GM12864 (cell line): ENCODE measurements around the gene MRPL1.

Source experiments
- DNase-seq: peaks from one replicate; pipeline ENCODE4 v3.0.0-alpha.2; 2011; ENCODE audit warnings: low read depth
- H3K4me3 ChIP-seq: 2 replicates; pipeline ENCODE4 v1.5.1; 2011; ENCODE audit warnings: mild to moderate bottlenecking, low read depth, low read length, control low read depth
- CTCF ChIP-seq: IDR thresholded peaks from 2 replicates; pipeline ENCODE4 v1.5.1; 2011; ENCODE audit warnings: low read depth, mild to moderate bottlenecking, moderate library complexity, low read length, control low read depth, inconsistent platforms; ENCODE audit errors: missing control alignments

The MRPL1 gene

GRCh38 chr4:77819404-77819842 is 43.2 kb upstream of the MRPL1 start:
- peak overlapping the region; percentile 74 for H3K4me3 ChIP-seq
- no peak for TF ChIP-seq CTCF
- no peak for DNase-seq

- DNase-seq = peak; percentile 62
- TF ChIP-seq CTCF = no peak
- peak overlapping the region; percentile 74 for H3K4me3 ChIP-seq
Measured at GRCh38 chr4:77819843-77820648, 42.6 kb upstream of the MRPL1 start.

- H3K4me3 ChIP-seq = peak overlapping the region; percentile 74
- DNase-seq = no peak
Measured at GRCh38 chr4:77820649-77821561, 41.7 kb upstream of the MRPL1 start.

GRCh38 chr4:77821775-77822174 is 40.9 kb upstream of the MRPL1 start:
- DNase-seq = no peak
- no peak overlapping the region for H3K4me3 ChIP-seq
- TF ChIP-seq CTCF = no peak

More at GRCh38 chr4:77820649-77821561, 41.7 kb upstream of the MRPL1 start:
- TF ChIP-seq CTCF = no peak

- TF ChIP-seq CTCF = no peak
- no peak for DNase-seq
- no peak overlapping the region for H3K4me3 ChIP-seq
Measured at GRCh38 chr4:77826275-77826674, 36.4 kb upstream of the MRPL1 start.

- no peak overlapping the region for H3K4me3 ChIP-seq
- no peak for TF ChIP-seq CTCF
- no peak for DNase-seq
Measured at GRCh38 chr4:77827343-77827742, 35.3 kb upstream of the MRPL1 start.
